Liver (tissue), 9 donors: ENCODE data around the gene HLA-DOB. TPM values are rescaled to one million over a fixed set of nuclear protein-coding genes. Genes with fewer than 3 reads are reported as not detected.

ENCODE experiments used
- DNase-seq: peaks from one replicate; pipeline ENCODE4 v3.0.0-alpha.2; 2017; ENCODE audit warnings: low spot score
- H3K27ac ChIP-seq, 2 donors: one replicate each; pipeline ENCODE4 v1.7.0; 2013; ENCODE audit warnings: inconsistent platforms in 2 of 2, low read length in 2 of 2, control low read depth in 1 of 2, low read depth in 1 of 2, mild to moderate bottlenecking in 1 of 2
- H3K27me3 ChIP-seq, 4 donors: one replicate each; pipeline versions ENCODE4 v1.6.1 to v1.7.0; 2013; ENCODE audit warnings: low read length in 3 of 4, inconsistent platforms in 1 of 4, mild to moderate bottlenecking in 1 of 4, moderate library complexity in 1 of 4; ENCODE audit not compliant: control insufficient read depth in 4 of 4, insufficient read depth in 4 of 4
- H3K36me3 ChIP-seq, 4 donors: one replicate each; pipeline versions ENCODE4 v1.6.1 to v1.7.0; 2013; ENCODE audit warnings: low read length in 3 of 4, mild to moderate bottlenecking in 3 of 4, low read depth in 1 of 4, moderate library complexity in 1 of 4; ENCODE audit not compliant: control insufficient read depth in 4 of 4, insufficient read depth in 3 of 4
- H3K4me1 ChIP-seq, 4 donors: one replicate each; pipeline versions ENCODE4 v1.6.1 to v1.7.0; 2013; ENCODE audit warnings: low read length in 3 of 4, mild to moderate bottlenecking in 3 of 4, moderate library complexity in 1 of 4; ENCODE audit not compliant: control insufficient read depth in 4 of 4, insufficient read depth in 4 of 4
- H3K4me3 ChIP-seq, 3 donors: one replicate each; pipeline versions ENCODE4 v1.6.1 to v1.7.0; 2013; ENCODE audit warnings: low read length in 3 of 3, control low read depth in 1 of 3, low read depth in 1 of 3, mild to moderate bottlenecking in 1 of 3
- H3K9ac ChIP-seq, 2 donors: one replicate each; pipeline ENCODE4 v1.7.0; 2013; ENCODE audit warnings: low read length in 2 of 2, mild to moderate bottlenecking in 2 of 2, moderate library complexity in 2 of 2, control low read depth in 1 of 2, low read depth in 1 of 2
- H3K9me3 ChIP-seq, 4 donors: one replicate each; pipeline versions ENCODE4 v1.6.1 to v1.7.0; 2013; ENCODE audit warnings: low read length in 3 of 4; ENCODE audit not compliant: control insufficient read depth in 4 of 4
- EGR1 ChIP-seq, 2 donors: IDR thresholded peaks; 2 replicates each; pipeline ENCODE4 v1.6.1; 2016 to 2018; ENCODE audit warnings: antibody characterized with exemption in 2 of 2, low read depth in 2 of 2
- FOXA1 ChIP-seq: IDR thresholded peaks from 2 replicates; pipeline ENCODE4 v1.6.1; 2016; ENCODE audit warnings: antibody characterized with exemption
- FOXA2 ChIP-seq: IDR thresholded peaks from 2 replicates; pipeline ENCODE4 v1.6.1; 2016; ENCODE audit warnings: antibody characterized with exemption
- GABPA ChIP-seq, 2 donors: IDR thresholded peaks in 1 of 2; conservative IDR thresholded peaks in 1 of 2; 2 replicates each; pipeline ENCODE4 v1.6.1; 2016; ENCODE audit warnings: antibody characterized with exemption in 2 of 2, mild to moderate bottlenecking in 1 of 2, moderate library complexity in 1 of 2
- HNF4G ChIP-seq: IDR thresholded peaks from 2 replicates; pipeline ENCODE4 v1.6.1; 2016; ENCODE audit warnings: antibody characterized with exemption
- NR2F2 ChIP-seq: IDR thresholded peaks from 2 replicates; pipeline ENCODE4 v1.6.1; 2016; ENCODE audit warnings: antibody characterized with exemption
- RAD21 ChIP-seq, 2 donors: IDR thresholded peaks; 2 replicates each; pipeline ENCODE4 v1.6.1; 2016; ENCODE audit warnings: antibody characterized with exemption in 2 of 2, mild to moderate bottlenecking in 2 of 2
- RXRA ChIP-seq, 2 donors: IDR thresholded peaks; 2 replicates each; pipeline ENCODE4 v1.6.1; 2017 to 2018; ENCODE audit warnings: antibody characterized with exemption in 2 of 2, mild to moderate bottlenecking in 1 of 2
- SP1 ChIP-seq: IDR thresholded peaks from 2 replicates; pipeline ENCODE4 v1.6.1; 2018; ENCODE audit warnings: antibody characterized with exemption, mild to moderate bottlenecking
- YY1 ChIP-seq: IDR thresholded peaks from 2 replicates; pipeline ENCODE4 v1.6.1; 2016; ENCODE audit warnings: antibody characterized with exemption, mild to moderate bottlenecking
- WGBS: extraction: QIAGEN DNeasy Blood & Tissue Kit; methylation state at CpG from one replicate; pipeline ENCODE4 v1.1.7; 2013; 5-methylcytosine and 5-hydroxymethylcytosine counted together
- polyA plus RNA-seq, 2 donors: library from polyadenylated mRNA; stranded (reverse) in 1 of 2; unstranded in 1 of 2; fragments of 200-250 nt in 1 of 2; fragments of >200 nt in 1 of 2; fragmentation: Nextera tagmentation in 1 of 2; extraction: Ambion mirVana in 1 of 2; gene quantifications; one replicate each; pipeline versions ENCODE4 v1.2.1 to v1.2.3, GENCODE V29; 2013 to 2015
- total RNA-seq, 2 donors: library from RNA; depleted of rRNA; stranded (reverse); fragments of >200 nt; gene quantifications; one replicate each; pipeline ENCODE4 v1.2.3, GENCODE V29; 2014
- TF ChIP-seq, protein P1 (sequence below): fragments of 150-350 bp; IDR thresholded peaks from 2 replicates; pipeline ENCODE4 v1.5.1; 2017; ENCODE audit warnings: improper control_type of control experiment, low read depth, low read length; ENCODE audit not compliant: missing input control
- TF ChIP-seq, protein P2 (sequence below): IDR thresholded peaks from 2 replicates; pipeline ENCODE4 v1.6.1; 2016; ENCODE audit warnings: antibody characterized with exemption, mild to moderate bottlenecking
- TF ChIP-seq, protein P3 (sequence below): IDR thresholded peaks from 2 replicates; pipeline ENCODE4 v1.6.1; 2016; ENCODE audit warnings: antibody characterized with exemption
- TF ChIP-seq, protein P4 (sequence below): IDR thresholded peaks from 2 replicates; pipeline ENCODE4 v1.6.1; 2016; ENCODE audit warnings: antibody characterized with exemption
- TF ChIP-seq, protein P5 (sequence below): IDR thresholded peaks from 2 replicates; pipeline ENCODE4 v1.6.1; 2016; ENCODE audit warnings: antibody characterized with exemption
- donor health status: healthy.
- donor health status: healthy.
- donor health status: healthy.
- donor health status: healthy.
- donor health status: healthy.

Gene HLA-DOB
- total and polyA plus RNA-seq, 4 donors = 0.16 to 0.67 (median 0.25) TPM; not detected in 1

DNA sequence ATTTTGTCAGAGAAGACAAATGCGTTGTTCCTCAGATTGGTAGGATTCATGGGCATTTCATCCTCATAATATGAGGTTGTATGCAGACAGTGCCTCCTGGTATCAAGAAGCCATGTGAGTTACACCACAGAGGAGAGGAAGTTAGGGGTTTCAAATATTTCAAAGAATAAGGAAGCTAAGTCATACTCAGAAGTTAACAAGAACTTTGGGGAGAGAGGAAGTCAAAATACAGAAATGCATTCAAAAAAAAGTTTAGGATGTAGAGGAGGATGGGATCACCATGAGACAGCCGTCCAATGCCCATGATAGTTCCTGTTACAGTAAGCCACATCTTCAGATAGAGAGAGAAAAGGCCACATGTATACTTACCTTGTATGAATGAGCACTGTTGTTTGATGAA, 22.3 kb downstream of the HLA-DOB start (continued):
- TF ChIP-seq, protein P1, sequence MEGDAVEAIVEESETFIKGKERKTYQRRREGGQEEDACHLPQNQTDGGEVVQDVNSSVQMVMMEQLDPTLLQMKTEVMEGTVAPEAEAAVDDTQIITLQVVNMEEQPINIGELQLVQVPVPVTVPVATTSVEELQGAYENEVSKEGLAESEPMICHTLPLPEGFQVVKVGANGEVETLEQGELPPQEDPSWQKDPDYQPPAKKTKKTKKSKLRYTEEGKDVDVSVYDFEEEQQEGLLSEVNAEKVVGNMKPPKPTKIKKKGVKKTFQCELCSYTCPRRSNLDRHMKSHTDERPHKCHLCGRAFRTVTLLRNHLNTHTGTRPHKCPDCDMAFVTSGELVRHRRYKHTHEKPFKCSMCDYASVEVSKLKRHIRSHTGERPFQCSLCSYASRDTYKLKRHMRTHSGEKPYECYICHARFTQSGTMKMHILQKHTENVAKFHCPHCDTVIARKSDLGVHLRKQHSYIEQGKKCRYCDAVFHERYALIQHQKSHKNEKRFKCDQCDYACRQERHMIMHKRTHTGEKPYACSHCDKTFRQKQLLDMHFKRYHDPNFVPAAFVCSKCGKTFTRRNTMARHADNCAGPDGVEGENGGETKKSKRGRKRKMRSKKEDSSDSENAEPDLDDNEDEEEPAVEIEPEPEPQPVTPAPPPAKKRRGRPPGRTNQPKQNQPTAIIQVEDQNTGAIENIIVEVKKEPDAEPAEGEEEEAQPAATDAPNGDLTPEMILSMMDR = no peak
- no peak for TF ChIP-seq NR2F2

DNA sequence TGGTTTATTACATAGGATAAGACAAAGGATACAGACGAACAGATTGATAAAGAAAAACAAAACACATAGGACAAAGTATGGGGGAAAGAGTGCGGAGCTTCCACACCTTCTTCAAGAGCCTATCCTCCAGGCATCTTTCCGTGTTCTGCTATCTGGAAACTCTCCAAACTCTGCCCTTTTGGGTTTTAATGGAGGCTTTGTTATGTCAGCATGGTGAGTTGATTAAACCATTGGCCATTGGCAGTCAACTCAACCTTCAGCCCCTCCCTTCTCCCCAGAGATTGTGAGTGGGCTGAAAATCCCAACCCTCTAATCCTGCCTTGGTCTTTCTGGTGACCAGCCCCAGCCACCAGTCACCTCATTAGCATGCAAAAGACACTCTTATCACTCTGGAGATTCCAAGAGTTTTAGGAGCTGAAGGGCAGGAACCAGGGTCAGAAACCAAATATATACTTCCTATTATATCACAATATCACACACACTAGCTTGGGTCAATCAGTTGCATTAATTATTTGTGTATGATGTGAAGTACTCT, 23.8 kb downstream of the HLA-DOB start:
- peaks cover 0 to 9% (median 7%) of the 10 kb centered on the region in 4 donors for H3K4me1 ChIP-seq
- H3K9ac ChIP-seq = no peak overlapping the region
- TF ChIP-seq RAD21 (IDR thresholded peaks at IDR 0.05) (no peak), YY1 (no peak)
- TF ChIP-seq, protein P2, sequence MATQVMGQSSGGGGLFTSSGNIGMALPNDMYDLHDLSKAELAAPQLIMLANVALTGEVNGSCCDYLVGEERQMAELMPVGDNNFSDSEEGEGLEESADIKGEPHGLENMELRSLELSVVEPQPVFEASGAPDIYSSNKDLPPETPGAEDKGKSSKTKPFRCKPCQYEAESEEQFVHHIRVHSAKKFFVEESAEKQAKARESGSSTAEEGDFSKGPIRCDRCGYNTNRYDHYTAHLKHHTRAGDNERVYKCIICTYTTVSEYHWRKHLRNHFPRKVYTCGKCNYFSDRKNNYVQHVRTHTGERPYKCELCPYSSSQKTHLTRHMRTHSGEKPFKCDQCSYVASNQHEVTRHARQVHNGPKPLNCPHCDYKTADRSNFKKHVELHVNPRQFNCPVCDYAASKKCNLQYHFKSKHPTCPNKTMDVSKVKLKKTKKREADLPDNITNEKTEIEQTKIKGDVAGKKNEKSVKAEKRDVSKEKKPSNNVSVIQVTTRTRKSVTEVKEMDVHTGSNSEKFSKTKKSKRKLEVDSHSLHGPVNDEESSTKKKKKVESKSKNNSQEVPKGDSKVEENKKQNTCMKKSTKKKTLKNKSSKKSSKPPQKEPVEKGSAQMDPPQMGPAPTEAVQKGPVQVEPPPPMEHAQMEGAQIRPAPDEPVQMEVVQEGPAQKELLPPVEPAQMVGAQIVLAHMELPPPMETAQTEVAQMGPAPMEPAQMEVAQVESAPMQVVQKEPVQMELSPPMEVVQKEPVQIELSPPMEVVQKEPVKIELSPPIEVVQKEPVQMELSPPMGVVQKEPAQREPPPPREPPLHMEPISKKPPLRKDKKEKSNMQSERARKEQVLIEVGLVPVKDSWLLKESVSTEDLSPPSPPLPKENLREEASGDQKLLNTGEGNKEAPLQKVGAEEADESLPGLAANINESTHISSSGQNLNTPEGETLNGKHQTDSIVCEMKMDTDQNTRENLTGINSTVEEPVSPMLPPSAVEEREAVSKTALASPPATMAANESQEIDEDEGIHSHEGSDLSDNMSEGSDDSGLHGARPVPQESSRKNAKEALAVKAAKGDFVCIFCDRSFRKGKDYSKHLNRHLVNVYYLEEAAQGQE = no peak
- no peaks in the 10 kb centered on the region for H3K36me3 ChIP-seq
- no peak overlapping the region for H3K4me3 ChIP-seq
- no peak overlapping the region for H3K27ac ChIP-seq
- no peaks in the 10 kb centered on the region for H3K9me3 ChIP-seq
- 54% methylated on average over 3 of the region's 3 CpGs for WGBS
- DNase-seq = no peak
- peaks cover 0 to 6% (median 2%) of the 10 kb centered on the region in 4 donors for H3K27me3 ChIP-seq

DNA sequence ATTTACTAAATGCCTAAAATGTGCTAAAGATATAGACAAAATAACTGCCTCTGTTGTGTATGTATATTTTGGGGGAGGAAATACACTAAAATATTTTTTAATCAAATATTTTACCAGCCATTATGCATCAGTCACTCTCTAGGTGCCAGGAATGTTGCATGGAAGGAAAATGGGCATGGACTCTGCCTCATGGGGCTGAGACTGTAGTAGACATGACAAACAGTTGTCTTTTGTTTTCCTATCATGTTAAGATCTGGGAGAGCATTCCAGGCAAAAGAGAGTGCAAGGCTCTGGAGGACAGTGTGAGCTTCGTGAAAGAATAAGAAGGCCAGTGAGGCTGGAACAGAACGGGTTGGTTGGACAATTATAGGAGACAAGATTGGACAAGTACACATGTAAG, 26.5 kb downstream of the HLA-DOB start:
- H3K27ac ChIP-seq = no peak overlapping the region
- TF ChIP-seq EGR1 (IDR thresholded peaks at IDR 0.05; ENCODE audit: low read depth in 2 of 2) (no peak), YY1 (no peak), RXRA (IDR thresholded peaks at IDR 0.05) (no peak), GABPA (IDR thresholded peaks at IDR 0.05 in 1 of 2, conservative IDR thresholded peaks at IDR 0.05 in 1 of 2) (no peak), SP1 (no peak), HNF4G (no peak), FOXA1 (no peak), RAD21 (IDR thresholded peaks at IDR 0.05) (no peak), FOXA2 (no peak), NR2F2 (no peak)
- TF ChIP-seq, protein P3, sequence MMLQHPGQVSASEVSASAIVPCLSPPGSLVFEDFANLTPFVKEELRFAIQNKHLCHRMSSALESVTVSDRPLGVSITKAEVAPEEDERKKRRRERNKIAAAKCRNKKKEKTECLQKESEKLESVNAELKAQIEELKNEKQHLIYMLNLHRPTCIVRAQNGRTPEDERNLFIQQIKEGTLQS = no peak
- TF ChIP-seq, protein P2 = no peak
- TF ChIP-seq, protein P4, sequence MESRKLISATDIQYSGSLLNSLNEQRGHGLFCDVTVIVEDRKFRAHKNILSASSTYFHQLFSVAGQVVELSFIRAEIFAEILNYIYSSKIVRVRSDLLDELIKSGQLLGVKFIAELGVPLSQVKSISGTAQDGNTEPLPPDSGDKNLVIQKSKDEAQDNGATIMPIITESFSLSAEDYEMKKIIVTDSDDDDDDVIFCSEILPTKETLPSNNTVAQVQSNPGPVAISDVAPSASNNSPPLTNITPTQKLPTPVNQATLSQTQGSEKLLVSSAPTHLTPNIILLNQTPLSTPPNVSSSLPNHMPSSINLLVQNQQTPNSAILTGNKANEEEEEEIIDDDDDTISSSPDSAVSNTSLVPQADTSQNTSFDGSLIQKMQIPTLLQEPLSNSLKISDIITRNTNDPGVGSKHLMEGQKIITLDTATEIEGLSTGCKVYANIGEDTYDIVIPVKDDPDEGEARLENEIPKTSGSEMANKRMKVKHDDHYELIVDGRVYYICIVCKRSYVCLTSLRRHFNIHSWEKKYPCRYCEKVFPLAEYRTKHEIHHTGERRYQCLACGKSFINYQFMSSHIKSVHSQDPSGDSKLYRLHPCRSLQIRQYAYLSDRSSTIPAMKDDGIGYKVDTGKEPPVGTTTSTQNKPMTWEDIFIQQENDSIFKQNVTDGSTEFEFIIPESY = no peak
- TF ChIP-seq, protein P5, sequence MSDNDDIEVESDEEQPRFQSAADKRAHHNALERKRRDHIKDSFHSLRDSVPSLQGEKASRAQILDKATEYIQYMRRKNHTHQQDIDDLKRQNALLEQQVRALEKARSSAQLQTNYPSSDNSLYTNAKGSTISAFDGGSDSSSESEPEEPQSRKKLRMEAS = no peak
- TF ChIP-seq, protein P1 = no peak
- H3K4me3 ChIP-seq = no peak overlapping the region
- no peak overlapping the region for H3K9ac ChIP-seq
- H3K27me3 ChIP-seq = peaks cover 0 to 10% (median 2%) of the 10 kb centered on the region in 4 donors
- no peaks in the 10 kb centered on the region for H3K4me1 ChIP-seq
- DNase-seq = no peak
- H3K36me3 ChIP-seq = no peaks in the 10 kb centered on the region
- WGBS = 37% methylated on average over 2 of the region's 2 CpGs
- H3K9me3 ChIP-seq = no peaks in the 10 kb centered on the region
